ENCODE data around the gene AKNA. TPM values are rescaled to one million over a fixed set of nuclear protein-coding genes. Genes with fewer than 3 reads are reported as not detected.

Gene AKNA
- total RNA-seq, 1 donor from 2014 or later: 2.6 TPM

DNA sequence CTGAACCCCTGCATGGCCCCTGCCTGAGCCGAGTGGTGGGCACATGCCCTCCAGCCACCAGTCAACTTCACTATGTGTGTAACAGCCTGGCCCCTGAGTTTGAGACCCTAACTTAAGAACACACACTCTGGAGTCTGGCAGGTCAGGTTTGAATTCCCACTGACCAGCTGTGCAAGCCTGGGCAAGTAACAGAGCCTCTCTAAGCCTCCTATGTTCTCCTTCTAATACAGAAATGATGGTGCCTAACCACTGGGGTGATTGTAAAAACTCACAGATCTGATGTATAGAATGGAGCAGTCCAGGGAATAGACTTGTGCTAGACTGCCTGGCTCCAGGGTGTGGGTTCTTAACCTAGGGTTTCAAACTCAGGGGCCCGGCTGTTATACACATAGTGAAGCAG lies 16.7 kb upstream of the AKNA start:
- Histone ChIP-seq H3K36me3 (ENCODE audit: control insufficient read depth, insufficient read depth, low read length) (no peaks in the 10 kb centered on the region), H3K4me3 (ENCODE audit: low read depth, low read length) (no peak overlapping the region), H3K27me3 (ENCODE audit: control insufficient read depth, insufficient read depth, low read length) (peaks cover 2% of the 10 kb centered on the region)
- FAIRE-seq (peak; percentile 23), DNase-seq (ENCODE audit: low read depth) (peak; percentile 63)
- TF ChIP-seq, protein P1, sequence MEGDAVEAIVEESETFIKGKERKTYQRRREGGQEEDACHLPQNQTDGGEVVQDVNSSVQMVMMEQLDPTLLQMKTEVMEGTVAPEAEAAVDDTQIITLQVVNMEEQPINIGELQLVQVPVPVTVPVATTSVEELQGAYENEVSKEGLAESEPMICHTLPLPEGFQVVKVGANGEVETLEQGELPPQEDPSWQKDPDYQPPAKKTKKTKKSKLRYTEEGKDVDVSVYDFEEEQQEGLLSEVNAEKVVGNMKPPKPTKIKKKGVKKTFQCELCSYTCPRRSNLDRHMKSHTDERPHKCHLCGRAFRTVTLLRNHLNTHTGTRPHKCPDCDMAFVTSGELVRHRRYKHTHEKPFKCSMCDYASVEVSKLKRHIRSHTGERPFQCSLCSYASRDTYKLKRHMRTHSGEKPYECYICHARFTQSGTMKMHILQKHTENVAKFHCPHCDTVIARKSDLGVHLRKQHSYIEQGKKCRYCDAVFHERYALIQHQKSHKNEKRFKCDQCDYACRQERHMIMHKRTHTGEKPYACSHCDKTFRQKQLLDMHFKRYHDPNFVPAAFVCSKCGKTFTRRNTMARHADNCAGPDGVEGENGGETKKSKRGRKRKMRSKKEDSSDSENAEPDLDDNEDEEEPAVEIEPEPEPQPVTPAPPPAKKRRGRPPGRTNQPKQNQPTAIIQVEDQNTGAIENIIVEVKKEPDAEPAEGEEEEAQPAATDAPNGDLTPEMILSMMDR (IDR thresholded peaks at IDR 0.05; ENCODE audit: insufficient read depth, low read length, severe bottlenecking): no peak

DNA sequence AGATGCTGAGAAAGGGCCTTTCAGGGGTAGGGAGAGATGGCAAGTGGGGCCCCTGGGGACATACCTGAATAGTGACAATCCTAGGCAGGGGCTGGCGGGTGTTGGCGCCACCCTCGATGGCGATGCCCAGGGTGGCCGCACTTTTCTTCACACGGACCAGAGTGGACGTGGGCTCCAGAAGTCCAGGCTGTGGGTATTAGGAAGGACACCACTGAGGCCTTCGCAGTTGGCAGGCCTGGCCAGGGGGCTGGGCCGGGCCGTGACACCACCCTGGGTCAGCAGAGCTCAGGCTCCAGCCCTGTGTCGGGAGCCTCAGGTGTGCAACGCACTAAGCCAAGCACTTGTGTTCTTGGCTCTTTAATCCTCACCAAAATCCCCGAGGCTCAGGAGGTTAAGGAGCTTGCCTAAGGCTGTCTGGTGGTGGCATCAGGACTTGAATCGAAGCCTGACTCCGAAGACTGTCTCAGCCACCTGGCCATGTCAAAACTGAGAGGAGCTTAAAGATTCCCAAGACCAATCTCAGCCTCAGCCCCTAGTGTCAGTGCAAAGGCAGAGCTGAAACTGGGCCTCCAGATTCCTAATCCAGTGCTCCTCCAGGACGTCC lies 15.5 kb upstream of the AKNA start:
- Histone ChIP-seq H3K36me3 (ENCODE audit: control insufficient read depth, insufficient read depth, low read length) (no peaks in the 10 kb centered on the region), H3K27me3 (ENCODE audit: control insufficient read depth, insufficient read depth, low read length) (no peaks in the 10 kb centered on the region), H3K4me3 (ENCODE audit: low read depth, low read length) (no peak overlapping the region)
- TF ChIP-seq, protein P1 (IDR thresholded peaks at IDR 0.05; ENCODE audit: insufficient read depth, low read length, severe bottlenecking): no peak
- FAIRE-seq (peak; percentile 68), DNase-seq (ENCODE audit: low read depth) (no peak)

DNA sequence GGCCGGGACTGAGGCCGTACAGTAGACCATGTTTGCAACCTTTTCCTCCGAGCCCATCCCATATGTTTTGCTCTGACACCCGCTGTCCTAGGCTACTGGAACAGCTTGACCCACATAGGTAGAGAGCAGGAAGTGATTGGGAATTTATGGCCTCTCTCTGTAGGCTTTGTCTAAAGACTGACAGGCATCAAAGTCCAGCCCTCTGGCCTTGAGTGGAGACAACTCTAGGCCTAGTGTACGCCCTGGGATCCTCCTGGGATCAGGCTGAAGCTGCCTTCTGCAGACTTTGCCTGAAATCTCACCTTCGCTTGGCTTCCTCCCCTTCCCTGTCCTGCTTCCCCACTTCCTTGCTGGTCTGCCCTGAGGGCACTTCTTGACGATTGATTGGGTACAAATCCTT lies 13.6 kb upstream of the AKNA start:
- H3K27me3 ChIP-seq (ENCODE audit: control insufficient read depth, insufficient read depth, low read length): no peaks in the 10 kb centered on the region
- FAIRE-seq (no peak), DNase-seq (ENCODE audit: low read depth) (no peak)
- TF ChIP-seq, protein P1 (IDR thresholded peaks at IDR 0.05; ENCODE audit: insufficient read depth, low read length, severe bottlenecking): no peak
- no peaks in the 10 kb centered on the region for H3K36me3 ChIP-seq (ENCODE audit: control insufficient read depth, insufficient read depth, low read length)
- no peak overlapping the region for H3K4me3 ChIP-seq (ENCODE audit: low read depth, low read length)

GRCh38 chr9:114400772-114401171 lies 13.0 kb upstream of the AKNA start:
- no peak for DNase-seq (ENCODE audit: low read depth)
- H3K36me3 ChIP-seq (ENCODE audit: control insufficient read depth, insufficient read depth, low read length): no peaks in the 10 kb centered on the region
- no peak for FAIRE-seq
- H3K27me3 ChIP-seq (ENCODE audit: control insufficient read depth, insufficient read depth, low read length): no peaks in the 10 kb centered on the region
- TF ChIP-seq, protein P1 (IDR thresholded peaks at IDR 0.05; ENCODE audit: insufficient read depth, low read length, severe bottlenecking): no peak
- H3K4me3 ChIP-seq (ENCODE audit: low read depth, low read length): no peak overlapping the region

DNA sequence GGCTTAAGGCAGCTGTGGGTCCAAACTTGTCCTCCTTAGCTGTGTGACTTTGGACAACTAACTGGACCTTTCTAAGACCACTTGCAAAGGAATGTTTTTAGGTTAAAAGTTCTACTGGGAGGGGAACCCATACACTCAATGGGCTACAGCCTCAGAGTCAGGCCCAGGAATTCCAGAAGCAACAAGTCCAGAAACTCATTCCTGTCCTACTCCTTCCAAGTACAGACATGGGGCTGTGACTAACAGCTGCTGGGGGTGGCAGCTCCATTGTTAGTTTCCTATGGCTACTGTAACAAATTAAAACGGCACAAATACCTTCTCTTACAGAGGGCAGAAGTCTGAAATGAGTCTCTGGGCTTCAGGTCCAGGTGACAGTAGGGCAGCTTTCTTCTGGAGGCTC lies 12.4 kb upstream of the AKNA start:
- DNase-seq (ENCODE audit: low read depth): peak; percentile 79
- Histone ChIP-seq H3K27me3 (ENCODE audit: control insufficient read depth, insufficient read depth, low read length) (no peaks in the 10 kb centered on the region), H3K36me3 (ENCODE audit: control insufficient read depth, insufficient read depth, low read length) (no peaks in the 10 kb centered on the region), H3K4me3 (ENCODE audit: low read depth, low read length) (no peak overlapping the region)
- TF ChIP-seq, protein P1 (IDR thresholded peaks at IDR 0.05; ENCODE audit: insufficient read depth, low read length, severe bottlenecking): no peak
- no peak for FAIRE-seq

DNA sequence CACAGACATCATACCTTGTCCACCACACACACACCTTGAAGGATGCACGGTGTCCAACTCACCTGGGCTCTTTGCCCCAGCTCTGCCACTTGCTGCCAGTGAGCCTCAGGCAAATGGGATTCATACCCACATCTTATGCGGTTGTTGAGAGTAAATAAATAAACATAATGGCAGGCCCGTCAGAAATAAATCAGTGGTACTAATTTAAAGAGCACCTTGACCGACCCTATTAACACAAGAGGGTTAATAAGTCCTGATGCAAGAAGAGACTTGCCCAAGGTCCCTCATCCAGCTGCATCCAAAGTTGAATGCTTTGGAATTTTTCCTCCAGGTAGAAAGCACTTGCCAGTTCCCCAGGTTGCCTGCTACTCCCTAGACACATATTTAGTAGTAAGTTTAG lies 11.6 kb upstream of the AKNA start:
- FAIRE-seq: no peak
- TF ChIP-seq, protein P1 (IDR thresholded peaks at IDR 0.05; ENCODE audit: insufficient read depth, low read length, severe bottlenecking): no peak
- DNase-seq (ENCODE audit: low read depth): no peak
- Histone ChIP-seq H3K36me3 (ENCODE audit: control insufficient read depth, insufficient read depth, low read length) (no peaks in the 10 kb centered on the region), H3K27me3 (ENCODE audit: control insufficient read depth, insufficient read depth, low read length) (no peaks in the 10 kb centered on the region), H3K4me3 (ENCODE audit: low read depth, low read length) (no peak overlapping the region)
